OCI-LY1 (cell line): Measurements from ENCODE around the gene MAP2K7.

Experiments used
- H2AFZ ChIP-seq: fragments of 200-600 bp; sonication (generic), shearing (Covaris generic); 2 replicates; pipeline ENCODE4 v1.6.0; 2014; ENCODE audit warnings: antibody characterized with exemption, mild to moderate bottlenecking, low read length
- H3F3A ChIP-seq: fragments of 200-600 bp; sonication (generic), shearing (Covaris generic); 2 replicates; pipeline ENCODE4 v1.6.0; 2014; ENCODE audit warnings: mild to moderate bottlenecking, antibody characterized with exemption, low read length, moderate library complexity; ENCODE audit not compliant: insufficient read depth
- H3K27ac ChIP-seq: fragments of 200-600 bp; sonication (generic); 2 replicates; pipeline ENCODE4 v1.5.1; 2014; ENCODE audit warnings: low read length, mixed run types, mild to moderate bottlenecking, low read depth; ENCODE audit not compliant: poor library complexity, severe bottlenecking
- H3K27me3 ChIP-seq: fragments of 200-600 bp; sonication (generic); 2 replicates; pipeline ENCODE4 v1.6.0; 2014; ENCODE audit warnings: antibody characterized with exemption, mild to moderate bottlenecking, low read length, moderate library complexity; ENCODE audit not compliant: insufficient read depth
- H3K36me3 ChIP-seq: fragments of 200-600 bp; sonication (generic); 2 replicates; pipeline ENCODE4 v1.6.1; 2014; ENCODE audit warnings: mild to moderate bottlenecking, antibody characterized with exemption, low read length, moderate library complexity, mixed read lengths; ENCODE audit not compliant: insufficient read depth
- H3K4me1 ChIP-seq: fragments of 200-600 bp; sonication (generic); 2 replicates; pipeline ENCODE4 v1.5.1; 2014; ENCODE audit warnings: mild to moderate bottlenecking, low read length, moderate library complexity; ENCODE audit not compliant: insufficient read depth, severe bottlenecking
- H3K4me2 ChIP-seq: fragments of 200-600 bp; sonication (generic), shearing (Covaris generic); 2 replicates; pipeline ENCODE4 v1.6.1; 2014; ENCODE audit warnings: low read length
- H3K4me3 ChIP-seq: fragments of 200-600 bp; sonication (generic); 2 replicates; pipeline ENCODE4 v1.5.1; 2014; ENCODE audit warnings: low read length, low read depth, mild to moderate bottlenecking, mixed read lengths; ENCODE audit not compliant: poor library complexity, severe bottlenecking
- H3K79me2 ChIP-seq: fragments of 200-600 bp; shearing (Covaris generic); 2 replicates; pipeline ENCODE4 v1.6.1; 2016; ENCODE audit warnings: mixed run types, low read length, mixed read lengths; ENCODE audit not compliant: insufficient read depth
- H3K9ac ChIP-seq: fragments of 200-600 bp; sonication (generic), shearing (Covaris generic); 2 replicates; pipeline ENCODE4 v1.6.1; 2014; ENCODE audit warnings: mild to moderate bottlenecking, low read length, mixed read lengths
- H3K9me2 ChIP-seq: fragments of 200-600 bp; sonication (generic), shearing (Covaris generic); 2 replicates; pipeline ENCODE4 v1.6.1; 2014; ENCODE audit warnings: low read depth, mild to moderate bottlenecking, low read length, mixed read lengths
- H3K9me3 ChIP-seq: fragments of 200-600 bp; shearing (Covaris generic); 2 replicates; pipeline ENCODE4 v1.6.1; 2014; ENCODE audit warnings: low read length, mixed read lengths
- H4K20me1 ChIP-seq: fragments of 200-600 bp; sonication (generic), shearing (Covaris generic); 2 replicates; pipeline ENCODE4 v1.6.0; 2016; ENCODE audit warnings: mild to moderate bottlenecking, low read length; ENCODE audit not compliant: insufficient read depth
- CTCF ChIP-seq: fragments of 200-600 bp; sonication (generic), shearing (Covaris generic); IDR thresholded peaks from 2 replicates; pipeline ENCODE4 v1.5.1; 2017; ENCODE audit warnings: mild to moderate bottlenecking, antibody characterized with exemption, low read length, moderate library complexity, mixed read lengths
- EZH2 ChIP-seq: fragments of 200-600 bp; sonication (generic), shearing (Covaris generic); IDR thresholded peaks from 2 replicates; pipeline ENCODE4 v1.8.0; 2017; ENCODE audit warnings: borderline replicate concordance, mixed run types, mild to moderate bottlenecking, antibody characterized with exemption, low read length, moderate library complexity, mixed read lengths

Gene MAP2K7

GRCh38 chr19:7921967-7922835 lies 18.5 kb downstream of the MAP2K7 start:
- no peak overlapping the region for H3K4me3 ChIP-seq
- H3K9me2 ChIP-seq, result no peaks in the 10 kb centered on the region
- H3K27ac ChIP-seq, result no peak overlapping the region
- H3K9me3 ChIP-seq, result no peaks in the 10 kb centered on the region
- H4K20me1 ChIP-seq, result no peaks in the 10 kb centered on the region
- H3K36me3 ChIP-seq, result peaks cover 12% of the 10 kb centered on the region; the same call in 1 of the 2 replicates
- H3K4me2 ChIP-seq, result peak overlapping the region; percentile 76; the same call in 1 of the 2 replicates
- H2AFZ ChIP-seq, result no peak overlapping the region
- no peak overlapping the region for H3K9ac ChIP-seq
- no peaks in the 10 kb centered on the region for H3K79me2 ChIP-seq
- no peaks in the 10 kb centered on the region for H3F3A ChIP-seq
- peaks cover 38% of the 10 kb centered on the region for H3K4me1 ChIP-seq
- no peaks in the 10 kb centered on the region; the same call in 1 of the 2 replicates for H3K27me3 ChIP-seq
- TF ChIP-seq CTCF (no peak), EZH2 (no peak)

GRCh38 chr19:7922836-7923195 lies 19.1 kb downstream of the MAP2K7 start:
- Histone ChIP-seq H3K4me2 (no peak overlapping the region), H3K79me2 (no peaks in the 10 kb centered on the region), H3K27ac (no peak overlapping the region), H3K4me1 (peaks cover 32% of the 10 kb centered on the region), H3K9ac (no peak overlapping the region), H3K9me2 (no peaks in the 10 kb centered on the region), H4K20me1 (no peaks in the 10 kb centered on the region), H3K27me3 (no peaks in the 10 kb centered on the region; the same call in 1 of the 2 replicates), H3F3A (no peaks in the 10 kb centered on the region), H2AFZ (no peak overlapping the region), H3K9me3 (no peaks in the 10 kb centered on the region), H3K4me3 (no peak overlapping the region), H3K36me3 (peaks cover 12% of the 10 kb centered on the region; the same call in 1 of the 2 replicates)
- TF ChIP-seq CTCF (no peak), EZH2 (no peak)

- Histone ChIP-seq H3K4me3 (no peak overlapping the region), H2AFZ (no peak overlapping the region), H3K27ac (no peak overlapping the region), H3K4me2 (no peak overlapping the region), H3F3A (no peaks in the 10 kb centered on the region), H3K9me2 (no peaks in the 10 kb centered on the region), H3K27me3 (no peaks in the 10 kb centered on the region; the same call in 1 of the 2 replicates), H4K20me1 (no peaks in the 10 kb centered on the region), H3K79me2 (no peaks in the 10 kb centered on the region), H3K36me3 (peaks cover 12% of the 10 kb centered on the region; the same call in 1 of the 2 replicates), H3K9me3 (no peaks in the 10 kb centered on the region), H3K9ac (no peak overlapping the region), H3K4me1 (peaks cover 29% of the 10 kb centered on the region)
- TF ChIP-seq CTCF (no peak), EZH2 (no peak)
These were observed 19.9 kb downstream of the MAP2K7 start for GRCh38 chr19:7923295-7924191.
